HG03196 (cell line): ENCODE measurements around the gene OAT.
A peak's percentile ranks its signal among the peaks of the same experiment; 100 is the strongest.
"Not testable (repeated sequence)": the region's sequence is repeated elsewhere in the genome, so short reads cannot be mapped to it uniquely, and the experiment has no call there.

Experiments
- ATAC-seq: cut with Tn5 transposase; IDR thresholded peaks from one replicate; pipeline ENCODE4 v1.9.1; 2021; ENCODE audit not compliant: unreplicated experiment

OAT gene

GRCh38 chr10:124447751-124448466 is 29.2 kb upstream of the OAT start:
- ATAC-seq: no peak

- no peak for ATAC-seq
Measured at GRCh38 chr10:124446830-124447750, 28.4 kb upstream of the OAT start.

GRCh38 chr10:124441694-124442093 is 23.0 kb upstream of the OAT start:
- not testable (repeated sequence) for ATAC-seq

- ATAC-seq: peak; percentile 82
Measured at GRCh38 chr10:124436191-124436638, 17.5 kb upstream of the OAT start.

GRCh38 chr10:124435683-124436082 is 17.0 kb upstream of the OAT start:
- ATAC-seq: not testable (repeated sequence)

GRCh38 chr10:124433461-124433860 is 14.7 kb upstream of the OAT start:
- ATAC-seq: no peak

- ATAC-seq: no peak
Measured at GRCh38 chr10:124430077-124430476, 11.4 kb upstream of the OAT start.

GRCh38 chr10:124429576-124429975 is 10.9 kb upstream of the OAT start:
- ATAC-seq: no peak

- no peak for ATAC-seq
Measured at GRCh38 chr10:124428207-124428777, 9.6 kb upstream of the OAT start.

GRCh38 chr10:124425227-124425962 is 6.7 kb upstream of the OAT start:
- no peak for ATAC-seq

GRCh38 chr10:124423813-124424212 is 5.1 kb upstream of the OAT start:
- ATAC-seq: no peak

- no peak for ATAC-seq
Measured at GRCh38 chr10:124422742-124423141, 4.0 kb upstream of the OAT start.

GRCh38 chr10:124420254-124420653 is 1.5 kb upstream of the OAT start:
- ATAC-seq: no peak

GRCh38 chr10:124419635-124420034 is 912 bp upstream of the OAT start:
- no peak for ATAC-seq

GRCh38 chr10:124417895-124418725 is 613 bp downstream of the OAT start:
- ATAC-seq: peak; percentile 22

GRCh38 chr10:124416733-124417132 is 2.0 kb downstream of the OAT start:
- ATAC-seq: no peak

GRCh38 chr10:124415210-124415609 is 3.5 kb downstream of the OAT start:
- no peak for ATAC-seq

GRCh38 chr10:124414076-124414475 is 4.6 kb downstream of the OAT start:
- ATAC-seq: no peak

GRCh38 chr10:124409696-124410095 is 9.0 kb downstream of the OAT start:
- no peak for ATAC-seq

GRCh38 chr10:124408357-124408756 is 10.4 kb downstream of the OAT start:
- no peak for ATAC-seq
